Peyer's patch (tissue), 4 donors: ENCODE measurements around the gene SLC51B.

ENCODE experiments used
- CTCF ChIP-seq, 6 experiments: fragments of 450-650 bp in 4 of 6; fragments of 200-600 bp in 2 of 6; sonication (generic) in 1 of 6; IDR thresholded peaks; one replicate each; pipeline ENCODE4 v1.5.1; 2017 to 2019; ENCODE audit warnings: antibody characterized with exemption in 6 of 6, mild to moderate bottlenecking in 3 of 6, moderate library complexity in 1 of 6
- POLR2A ChIP-seq, 2 donors: fragments of 450-650 bp; IDR thresholded peaks; one replicate each; pipeline ENCODE4 v1.5.1; 2017; ENCODE audit warnings: antibody characterized with exemption in 2 of 2, mild to moderate bottlenecking in 2 of 2, moderate library complexity in 2 of 2

GRCh38 chr15:65067645-65068402 is 22.6 kb downstream of the SLC51B start, which contains the start of gene RASL12:
- no peak for TF ChIP-seq CTCF (IDR thresholded peaks at IDR 0.05)
- TF ChIP-seq POLR2A (IDR thresholded peaks at IDR 0.05), result no peak
